ENCODE measurements around the gene NINJ1. TPM values are rescaled to one million over a fixed set of nuclear protein-coding genes. Genes with fewer than 3 reads are reported as not detected.

Gene NINJ1
- total and polyA plus RNA-seq, 2 of the 13 experiments (the other 11 are each of a cell fraction or from before 2014, with no cell fraction given), result 81.2 to 92.1 TPM

DNA sequence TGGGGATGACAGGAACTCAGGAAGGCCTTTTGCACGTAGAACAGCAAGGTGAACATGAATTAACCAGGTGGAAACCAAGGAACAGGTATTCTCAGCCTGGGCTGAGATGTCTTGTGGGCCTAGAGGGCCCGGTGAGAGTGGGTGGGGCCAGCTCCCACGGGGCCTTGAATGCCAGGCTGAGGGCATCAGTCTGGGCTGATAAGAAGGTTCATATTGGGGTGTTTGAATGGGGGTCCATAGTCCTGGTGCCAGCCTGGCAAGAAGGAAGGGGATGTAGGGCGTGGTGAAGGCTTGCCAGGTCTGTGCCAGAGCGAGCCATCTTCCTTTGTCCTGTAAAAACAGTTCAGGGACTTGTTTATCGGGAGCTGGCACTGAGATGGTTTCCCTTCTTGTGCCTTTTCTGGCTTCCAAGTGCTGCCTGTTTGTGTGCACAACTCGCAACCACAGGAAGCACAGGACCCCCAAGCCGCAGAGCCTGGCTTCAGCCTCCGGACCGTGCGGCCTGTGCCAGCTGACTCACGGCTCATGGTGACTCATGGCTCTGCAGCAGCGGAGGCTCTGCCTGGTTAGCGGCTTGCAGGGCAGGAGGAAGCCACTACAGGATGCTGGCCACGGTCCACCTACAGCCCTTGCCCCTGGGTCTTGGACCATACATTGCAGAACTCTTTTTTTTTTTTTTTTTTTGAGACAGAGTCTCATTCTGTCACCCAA lies 35.7 kb downstream of the NINJ1 start (continued):
- TF ChIP-seq KLF12 (CRISPR knock-in tag; IDR thresholded peaks at IDR 0.05; ENCODE audit: borderline replicate concordance) (no peak), HDAC1 (CRISPR knock-in tag; IDR thresholded peaks at IDR 0.05) (peak; percentile 34; the same call in 1 of the 2 replicates), NFRKB (IDR thresholded peaks at IDR 0.05) (no peak), PRPF4 (IDR thresholded peaks at IDR 0.05; ENCODE audit: low read depth, low read length, poor library complexity, severe bottlenecking) (no peak), REPIN1 (CRISPR knock-in tag; IDR thresholded peaks at IDR 0.05; ENCODE audit: borderline replicate concordance, low read depth) (no peak), ZFP36 (IDR thresholded peaks at IDR 0.05; ENCODE audit: borderline replicate concordance, low read depth, low read length, partially characterized antibody) (no peak)
- TF ChIP-seq, protein P1, sequence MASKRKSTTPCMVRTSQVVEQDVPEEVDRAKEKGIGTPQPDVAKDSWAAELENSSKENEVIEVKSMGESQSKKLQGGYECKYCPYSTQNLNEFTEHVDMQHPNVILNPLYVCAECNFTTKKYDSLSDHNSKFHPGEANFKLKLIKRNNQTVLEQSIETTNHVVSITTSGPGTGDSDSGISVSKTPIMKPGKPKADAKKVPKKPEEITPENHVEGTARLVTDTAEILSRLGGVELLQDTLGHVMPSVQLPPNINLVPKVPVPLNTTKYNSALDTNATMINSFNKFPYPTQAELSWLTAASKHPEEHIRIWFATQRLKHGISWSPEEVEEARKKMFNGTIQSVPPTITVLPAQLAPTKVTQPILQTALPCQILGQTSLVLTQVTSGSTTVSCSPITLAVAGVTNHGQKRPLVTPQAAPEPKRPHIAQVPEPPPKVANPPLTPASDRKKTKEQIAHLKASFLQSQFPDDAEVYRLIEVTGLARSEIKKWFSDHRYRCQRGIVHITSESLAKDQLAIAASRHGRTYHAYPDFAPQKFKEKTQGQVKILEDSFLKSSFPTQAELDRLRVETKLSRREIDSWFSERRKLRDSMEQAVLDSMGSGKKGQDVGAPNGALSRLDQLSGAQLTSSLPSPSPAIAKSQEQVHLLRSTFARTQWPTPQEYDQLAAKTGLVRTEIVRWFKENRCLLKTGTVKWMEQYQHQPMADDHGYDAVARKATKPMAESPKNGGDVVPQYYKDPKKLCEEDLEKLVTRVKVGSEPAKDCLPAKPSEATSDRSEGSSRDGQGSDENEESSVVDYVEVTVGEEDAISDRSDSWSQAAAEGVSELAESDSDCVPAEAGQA (IDR thresholded peaks at IDR 0.05; ENCODE audit: low read depth), result no peak
- TF ChIP-seq, protein P1 (CRISPR knock-in tag; IDR thresholded peaks at IDR 0.05; ENCODE audit: borderline replicate concordance), result no peak
- TF ChIP-seq, protein P2, sequence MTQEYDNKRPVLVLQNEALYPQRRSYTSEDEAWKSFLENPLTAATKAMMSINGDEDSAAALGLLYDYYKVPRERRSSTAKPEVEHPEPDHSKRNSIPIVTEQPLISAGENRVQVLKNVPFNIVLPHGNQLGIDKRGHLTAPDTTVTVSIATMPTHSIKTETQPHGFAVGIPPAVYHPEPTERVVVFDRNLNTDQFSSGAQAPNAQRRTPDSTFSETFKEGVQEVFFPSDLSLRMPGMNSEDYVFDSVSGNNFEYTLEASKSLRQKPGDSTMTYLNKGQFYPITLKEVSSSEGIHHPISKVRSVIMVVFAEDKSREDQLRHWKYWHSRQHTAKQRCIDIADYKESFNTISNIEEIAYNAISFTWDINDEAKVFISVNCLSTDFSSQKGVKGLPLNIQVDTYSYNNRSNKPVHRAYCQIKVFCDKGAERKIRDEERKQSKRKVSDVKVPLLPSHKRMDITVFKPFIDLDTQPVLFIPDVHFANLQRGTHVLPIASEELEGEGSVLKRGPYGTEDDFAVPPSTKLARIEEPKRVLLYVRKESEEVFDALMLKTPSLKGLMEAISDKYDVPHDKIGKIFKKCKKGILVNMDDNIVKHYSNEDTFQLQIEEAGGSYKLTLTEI (CRISPR knock-in tag; conservative IDR thresholded peaks at IDR 0.05), result no peak
- TF ChIP-seq, protein P3, sequence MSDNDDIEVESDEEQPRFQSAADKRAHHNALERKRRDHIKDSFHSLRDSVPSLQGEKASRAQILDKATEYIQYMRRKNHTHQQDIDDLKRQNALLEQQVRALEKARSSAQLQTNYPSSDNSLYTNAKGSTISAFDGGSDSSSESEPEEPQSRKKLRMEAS (IDR thresholded peaks at IDR 0.05), result no peak
- TF ChIP-seq, protein P4, sequence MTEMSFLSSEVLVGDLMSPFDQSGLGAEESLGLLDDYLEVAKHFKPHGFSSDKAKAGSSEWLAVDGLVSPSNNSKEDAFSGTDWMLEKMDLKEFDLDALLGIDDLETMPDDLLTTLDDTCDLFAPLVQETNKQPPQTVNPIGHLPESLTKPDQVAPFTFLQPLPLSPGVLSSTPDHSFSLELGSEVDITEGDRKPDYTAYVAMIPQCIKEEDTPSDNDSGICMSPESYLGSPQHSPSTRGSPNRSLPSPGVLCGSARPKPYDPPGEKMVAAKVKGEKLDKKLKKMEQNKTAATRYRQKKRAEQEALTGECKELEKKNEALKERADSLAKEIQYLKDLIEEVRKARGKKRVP (CRISPR knock-in tag; IDR thresholded peaks at IDR 0.05), result no peak
- TF ChIP-seq, protein P5, sequence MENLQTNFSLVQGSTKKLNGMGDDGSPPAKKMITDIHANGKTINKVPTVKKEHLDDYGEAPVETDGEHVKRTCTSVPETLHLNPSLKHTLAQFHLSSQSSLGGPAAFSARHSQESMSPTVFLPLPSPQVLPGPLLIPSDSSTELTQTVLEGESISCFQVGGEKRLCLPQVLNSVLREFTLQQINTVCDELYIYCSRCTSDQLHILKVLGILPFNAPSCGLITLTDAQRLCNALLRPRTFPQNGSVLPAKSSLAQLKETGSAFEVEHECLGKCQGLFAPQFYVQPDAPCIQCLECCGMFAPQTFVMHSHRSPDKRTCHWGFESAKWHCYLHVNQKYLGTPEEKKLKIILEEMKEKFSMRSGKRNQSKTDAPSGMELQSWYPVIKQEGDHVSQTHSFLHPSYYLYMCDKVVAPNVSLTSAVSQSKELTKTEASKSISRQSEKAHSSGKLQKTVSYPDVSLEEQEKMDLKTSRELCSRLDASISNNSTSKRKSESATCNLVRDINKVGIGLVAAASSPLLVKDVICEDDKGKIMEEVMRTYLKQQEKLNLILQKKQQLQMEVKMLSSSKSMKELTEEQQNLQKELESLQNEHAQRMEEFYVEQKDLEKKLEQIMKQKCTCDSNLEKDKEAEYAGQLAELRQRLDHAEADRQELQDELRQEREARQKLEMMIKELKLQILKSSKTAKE (CRISPR knock-in tag; IDR thresholded peaks at IDR 0.05; ENCODE audit: borderline replicate concordance), result no peak
- TF ChIP-seq, protein P6, sequence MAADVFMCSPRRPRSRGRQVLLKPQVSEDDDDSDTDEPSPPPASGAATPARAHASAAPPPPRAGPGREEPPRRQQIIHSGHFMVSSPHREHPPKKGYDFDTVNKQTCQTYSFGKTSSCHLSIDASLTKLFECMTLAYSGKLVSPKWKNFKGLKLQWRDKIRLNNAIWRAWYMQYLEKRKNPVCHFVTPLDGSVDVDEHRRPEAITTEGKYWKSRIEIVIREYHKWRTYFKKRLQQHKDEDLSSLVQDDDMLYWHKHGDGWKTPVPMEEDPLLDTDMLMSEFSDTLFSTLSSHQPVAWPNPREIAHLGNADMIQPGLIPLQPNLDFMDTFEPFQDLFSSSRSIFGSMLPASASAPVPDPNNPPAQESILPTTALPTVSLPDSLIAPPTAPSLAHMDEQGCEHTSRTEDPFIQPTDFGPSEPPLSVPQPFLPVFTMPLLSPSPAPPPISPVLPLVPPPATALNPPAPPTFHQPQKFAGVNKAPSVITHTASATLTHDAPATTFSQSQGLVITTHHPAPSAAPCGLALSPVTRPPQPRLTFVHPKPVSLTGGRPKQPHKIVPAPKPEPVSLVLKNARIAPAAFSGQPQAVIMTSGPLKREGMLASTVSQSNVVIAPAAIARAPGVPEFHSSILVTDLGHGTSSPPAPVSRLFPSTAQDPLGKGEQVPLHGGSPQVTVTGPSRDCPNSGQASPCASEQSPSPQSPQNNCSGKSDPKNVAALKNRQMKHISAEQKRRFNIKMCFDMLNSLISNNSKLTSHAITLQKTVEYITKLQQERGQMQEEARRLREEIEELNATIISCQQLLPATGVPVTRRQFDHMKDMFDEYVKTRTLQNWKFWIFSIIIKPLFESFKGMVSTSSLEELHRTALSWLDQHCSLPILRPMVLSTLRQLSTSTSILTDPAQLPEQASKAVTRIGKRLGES (CRISPR knock-in tag; IDR thresholded peaks at IDR 0.05; ENCODE audit: borderline replicate concordance), result no peak
